DND-41 (cell line): Measurements from ENCODE around the gene SBK3.

Source experiments
- CTCF ChIP-seq: IDR thresholded peaks from 2 replicates; pipeline ENCODE4 v1.5.1; 2012; ENCODE audit warnings: borderline replicate concordance, low read length, moderate library complexity, mild to moderate bottlenecking; ENCODE audit not compliant: poor library complexity, severe bottlenecking; ENCODE audit errors: extremely low read depth
- EZH2 ChIP-seq: IDR thresholded peaks from 3 replicates; pipeline ENCODE4 v1.6.1; 2012; ENCODE audit warnings: borderline replicate concordance, low read depth, mild to moderate bottlenecking, moderate library complexity, low read length, inconsistent platforms; ENCODE audit not compliant: severe bottlenecking

GRCh38 chr19:55520691-55521292 lies 24.6 kb downstream of the SBK3 start:
- TF ChIP-seq CTCF (no peak), EZH2 (no peak)
